Mesothelial cell of epicardium (in vitro differentiated cells): ENCODE measurements around the gene UNC5B. TPM values are rescaled to one million over a fixed set of nuclear protein-coding genes. Genes with fewer than 3 reads are reported as not detected.

Experiments
- DNase-seq, 2 experiments: peaks; one replicate each; pipeline ENCODE4 v3.0.0; 2021; ENCODE audit warnings: low spot score in 2 of 2; ENCODE audit not compliant: unreplicated experiment in 2 of 2
- H3K27ac Mint-ChIP-seq: 2 replicates; pipeline ENCODE4 v1.8.0; 2021; ENCODE audit warnings: mixed read lengths
- H3K27me3 Mint-ChIP-seq: 2 replicates; pipeline ENCODE4 v1.8.0; 2021; ENCODE audit warnings: low read depth, mixed read lengths
- H3K36me3 Mint-ChIP-seq: 2 replicates; pipeline ENCODE4 v1.8.0; 2021; ENCODE audit warnings: mixed read lengths
- H3K4me1 Mint-ChIP-seq: 2 replicates; pipeline ENCODE4 v1.8.0; 2021; ENCODE audit warnings: mixed read lengths
- H3K4me3 Mint-ChIP-seq: 2 replicates; pipeline ENCODE4 v1.8.0; 2021; ENCODE audit warnings: mild to moderate bottlenecking, moderate library complexity, mixed read lengths
- H3K9me3 Mint-ChIP-seq: 2 replicates; pipeline ENCODE4 v1.8.0; 2021; ENCODE audit warnings: mixed read lengths
- total RNA-seq: library from RNA; stranded (reverse); gene quantifications from 3 replicates; pipeline ENCODE4 v1.2.1, GENCODE V29; 2021
- TF ChIP-seq, protein P1 (sequence below): fragments of 200-600 bp; sonication (generic); IDR thresholded peaks from one replicate; pipeline ENCODE4 v1.5.0; 2021; ENCODE audit warnings: antibody characterized with exemption; ENCODE audit not compliant: unreplicated experiment

Gene UNC5B
- total RNA-seq, 1 donor from 2014 or later, result 91.5 TPM

DNA sequence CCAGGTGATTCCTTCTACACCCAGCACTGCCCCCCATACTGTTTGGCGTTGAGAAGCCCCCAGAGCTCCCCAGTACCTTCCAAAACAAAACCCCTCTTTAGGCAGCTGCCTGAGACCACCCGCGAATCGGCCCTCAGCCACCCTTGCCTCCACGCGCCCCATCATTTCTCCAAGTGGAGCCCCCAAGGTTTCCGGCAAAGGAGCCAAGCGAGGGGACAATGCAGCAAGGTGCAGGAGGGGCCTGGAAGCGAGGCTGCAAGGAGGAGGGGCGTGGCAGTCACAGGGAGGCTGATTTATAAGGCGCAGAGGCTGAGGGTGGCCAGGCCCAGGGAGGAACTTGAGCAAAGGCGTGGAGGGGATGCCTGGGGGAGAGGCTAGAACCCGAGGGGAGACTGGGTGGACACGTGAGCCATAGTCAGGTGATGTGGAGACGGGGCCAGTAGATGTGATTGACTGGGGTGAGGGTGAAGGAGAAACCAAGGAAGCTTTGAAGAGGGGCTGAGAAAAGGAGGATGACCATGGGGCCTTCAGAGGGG is 122.9 kb downstream of the UNC5B start:
- DNase-seq, result no peak
- Mint-ChIP-seq H3K36me3 (peaks cover 2% of the 10 kb centered on the region), H3K9me3 (no peaks in the 10 kb centered on the region), H3K27me3 (no peaks in the 10 kb centered on the region), H3K4me1 (peaks cover 39% of the 10 kb centered on the region), H3K27ac (no peak overlapping the region), H3K4me3 (no peak overlapping the region)
- TF ChIP-seq, protein P1, sequence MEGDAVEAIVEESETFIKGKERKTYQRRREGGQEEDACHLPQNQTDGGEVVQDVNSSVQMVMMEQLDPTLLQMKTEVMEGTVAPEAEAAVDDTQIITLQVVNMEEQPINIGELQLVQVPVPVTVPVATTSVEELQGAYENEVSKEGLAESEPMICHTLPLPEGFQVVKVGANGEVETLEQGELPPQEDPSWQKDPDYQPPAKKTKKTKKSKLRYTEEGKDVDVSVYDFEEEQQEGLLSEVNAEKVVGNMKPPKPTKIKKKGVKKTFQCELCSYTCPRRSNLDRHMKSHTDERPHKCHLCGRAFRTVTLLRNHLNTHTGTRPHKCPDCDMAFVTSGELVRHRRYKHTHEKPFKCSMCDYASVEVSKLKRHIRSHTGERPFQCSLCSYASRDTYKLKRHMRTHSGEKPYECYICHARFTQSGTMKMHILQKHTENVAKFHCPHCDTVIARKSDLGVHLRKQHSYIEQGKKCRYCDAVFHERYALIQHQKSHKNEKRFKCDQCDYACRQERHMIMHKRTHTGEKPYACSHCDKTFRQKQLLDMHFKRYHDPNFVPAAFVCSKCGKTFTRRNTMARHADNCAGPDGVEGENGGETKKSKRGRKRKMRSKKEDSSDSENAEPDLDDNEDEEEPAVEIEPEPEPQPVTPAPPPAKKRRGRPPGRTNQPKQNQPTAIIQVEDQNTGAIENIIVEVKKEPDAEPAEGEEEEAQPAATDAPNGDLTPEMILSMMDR, result no peak

DNA sequence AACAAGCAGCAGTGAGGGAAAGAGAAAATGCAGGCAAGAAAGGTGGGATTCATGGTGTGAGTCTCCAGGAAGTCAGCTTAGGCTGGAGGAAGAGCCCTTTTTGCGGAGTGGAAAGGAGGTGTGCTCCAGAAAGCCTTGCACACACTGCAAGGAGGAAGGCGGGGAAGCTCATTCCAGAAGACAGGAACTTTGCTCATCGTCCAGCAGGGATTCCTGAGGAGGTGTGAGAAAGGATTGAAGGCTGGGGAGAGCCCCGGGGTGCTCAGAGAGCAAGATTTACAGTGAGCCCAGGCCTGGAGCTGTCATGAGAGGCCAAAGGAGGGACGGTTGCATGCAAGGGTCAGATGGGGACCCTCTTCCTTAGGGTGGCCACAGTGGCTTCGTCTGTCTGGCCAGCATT is 124.3 kb downstream of the UNC5B start:
- DNase-seq, result no peak
- no peaks in the 10 kb centered on the region for H3K27me3 Mint-ChIP-seq
- no peak overlapping the region for H3K4me3 Mint-ChIP-seq
- TF ChIP-seq, protein P1, result no peak
- H3K27ac Mint-ChIP-seq, result peak overlapping the region; percentile 6
- H3K4me1 Mint-ChIP-seq, result peaks cover 39% of the 10 kb centered on the region
- H3K9me3 Mint-ChIP-seq, result no peaks in the 10 kb centered on the region
- H3K36me3 Mint-ChIP-seq, result peaks cover 2% of the 10 kb centered on the region

DNA sequence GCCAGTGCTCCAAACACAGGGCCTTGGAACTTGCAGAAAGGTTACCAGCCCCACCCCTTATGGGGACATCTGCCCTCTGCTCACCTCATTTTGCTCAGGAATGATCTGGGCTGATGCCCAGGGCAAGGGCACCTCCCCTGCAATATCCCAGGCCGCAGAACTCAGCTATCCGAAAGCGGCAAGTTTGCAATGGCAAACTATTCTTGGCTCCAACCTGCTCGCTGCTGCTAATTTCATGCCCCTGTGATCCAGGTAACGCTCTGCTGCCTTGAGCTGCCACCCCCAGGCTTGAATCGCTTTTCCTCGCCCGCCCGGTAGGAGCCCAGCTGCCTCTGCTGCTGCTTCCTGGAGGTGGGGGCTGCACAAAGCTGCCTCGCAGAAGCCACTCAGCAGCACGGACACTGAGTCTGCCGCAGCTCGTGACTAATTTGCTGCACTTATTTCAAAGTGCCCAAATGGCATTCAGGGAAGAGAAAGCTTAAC is 124.9 kb downstream of the UNC5B start:
- TF ChIP-seq, protein P1, result no peak
- peaks cover 2% of the 10 kb centered on the region for H3K36me3 Mint-ChIP-seq
- no peak for DNase-seq
- H3K27ac Mint-ChIP-seq, result no peak overlapping the region
- H3K9me3 Mint-ChIP-seq, result no peaks in the 10 kb centered on the region
- H3K4me1 Mint-ChIP-seq, result peaks cover 39% of the 10 kb centered on the region
- no peaks in the 10 kb centered on the region for H3K27me3 Mint-ChIP-seq
- H3K4me3 Mint-ChIP-seq, result no peak overlapping the region

DNA sequence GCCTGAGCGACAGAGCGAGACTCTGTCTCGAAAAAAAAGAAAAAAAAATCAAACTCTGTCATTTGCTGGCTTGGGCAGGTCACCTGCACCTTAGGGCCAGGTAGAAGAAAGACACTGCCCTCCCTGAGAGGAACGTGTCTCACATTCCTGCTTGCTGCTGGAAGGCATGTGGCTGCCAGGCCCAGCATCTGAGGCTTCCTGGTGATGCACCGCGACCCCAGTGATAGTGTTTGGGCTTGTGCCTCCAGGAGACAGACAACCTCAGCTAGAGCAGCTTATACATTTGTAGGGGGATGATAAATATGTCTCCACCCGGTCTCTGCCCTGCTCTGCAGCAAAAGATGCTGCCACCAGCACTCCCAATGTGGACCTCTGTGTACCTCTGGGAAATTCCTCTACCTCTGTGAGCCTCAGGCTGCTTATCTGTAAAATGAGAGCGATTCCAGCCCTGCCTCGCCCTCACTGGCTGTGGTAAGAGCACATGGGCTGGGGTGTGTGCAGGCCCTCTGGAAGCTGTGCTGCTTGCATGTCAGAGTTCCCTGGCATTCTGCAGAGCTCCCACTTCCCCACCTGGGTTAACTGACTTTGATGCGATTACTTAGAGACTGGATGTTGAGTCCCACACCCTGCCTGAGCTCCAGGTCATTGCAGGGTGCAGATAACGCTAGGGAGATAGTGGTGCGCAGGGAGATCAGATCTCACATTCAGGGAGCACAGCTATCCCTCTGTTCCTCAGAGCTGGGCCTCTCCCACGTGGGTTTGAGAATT is 126.5 kb downstream of the UNC5B start:
- no peak for DNase-seq
- H3K9me3 Mint-ChIP-seq, result no peaks in the 10 kb centered on the region
- H3K36me3 Mint-ChIP-seq, result peaks cover 2% of the 10 kb centered on the region
- TF ChIP-seq, protein P1, result no peak
- no peak overlapping the region for H3K27ac Mint-ChIP-seq
- peaks cover 28% of the 10 kb centered on the region for H3K4me1 Mint-ChIP-seq
- no peak overlapping the region for H3K4me3 Mint-ChIP-seq
- no peaks in the 10 kb centered on the region for H3K27me3 Mint-ChIP-seq

DNA sequence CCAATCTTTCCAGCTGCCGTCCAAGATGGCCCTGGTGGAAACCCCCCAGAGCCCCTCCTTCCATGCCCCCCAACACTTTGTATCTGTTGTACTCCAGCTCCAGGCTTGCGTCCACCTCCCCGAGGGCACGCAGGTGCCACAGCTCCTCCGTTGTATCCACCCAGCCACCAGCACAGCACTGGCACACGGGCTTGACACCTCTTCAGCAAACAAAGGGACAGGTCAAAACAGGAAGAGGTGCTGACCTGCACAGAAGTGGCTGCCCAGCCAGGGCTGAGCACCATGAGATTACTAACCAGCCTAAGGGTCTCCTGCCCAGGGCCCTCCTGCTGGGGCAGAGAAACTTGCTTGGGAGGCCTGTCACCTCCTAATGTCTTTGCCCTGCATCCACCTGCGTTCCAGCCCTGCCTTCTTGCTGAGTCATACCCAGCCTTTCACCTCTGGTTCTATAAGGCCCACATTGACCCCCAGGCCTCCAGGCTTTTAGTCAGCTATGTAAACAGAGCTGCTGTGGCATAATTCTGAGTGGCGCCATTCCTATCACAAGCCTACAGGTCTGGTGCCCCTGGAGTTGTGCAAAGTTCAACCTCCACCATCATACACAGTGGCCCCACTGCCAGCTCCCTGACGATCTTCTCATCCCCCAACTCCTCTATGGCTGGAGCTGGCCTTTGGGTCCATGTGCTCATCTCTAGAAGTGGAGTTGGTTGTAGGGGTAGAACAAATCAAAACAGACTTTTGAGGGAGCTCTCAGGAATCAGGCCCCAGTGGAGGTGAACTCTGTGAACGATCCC is 127.6 kb downstream of the UNC5B start:
- H3K27ac Mint-ChIP-seq, result no peak overlapping the region
- no peak for DNase-seq
- no peaks in the 10 kb centered on the region for H3K9me3 Mint-ChIP-seq
- no peak overlapping the region for H3K4me3 Mint-ChIP-seq
- peaks cover 18% of the 10 kb centered on the region for H3K4me1 Mint-ChIP-seq
- H3K27me3 Mint-ChIP-seq, result no peaks in the 10 kb centered on the region
- TF ChIP-seq, protein P1, result no peak
- peaks cover 2% of the 10 kb centered on the region for H3K36me3 Mint-ChIP-seq
